Measurements from ENCODE around the gene PLVAP. TPM values are rescaled to one million over a fixed set of nuclear protein-coding genes. Genes with fewer than 3 reads are reported as not detected.

PLVAP gene
- total and polyA plus RNA-seq, 2 donors: 23.6 to 289 TPM

DNA sequence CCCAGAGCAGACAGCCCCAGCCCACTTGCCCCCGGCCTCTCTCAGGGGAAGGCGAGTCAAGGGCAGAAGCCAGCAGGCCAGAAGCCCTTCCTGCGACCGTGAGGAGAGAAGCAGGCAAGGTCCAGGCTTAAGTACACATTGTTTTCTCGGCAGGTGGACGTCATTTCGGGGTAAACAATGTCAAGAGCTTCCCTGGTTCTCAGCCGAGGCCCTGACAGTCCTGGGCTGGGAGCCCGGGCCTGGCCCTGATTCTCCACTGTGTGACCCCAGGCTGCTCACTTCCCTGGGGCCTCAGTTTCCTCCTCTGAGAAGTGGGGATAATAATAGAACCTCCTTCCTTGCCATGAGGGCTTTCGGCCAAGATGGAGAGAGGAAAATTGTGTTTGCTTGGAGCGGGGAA, 19.4 kb downstream of the PLVAP start:
- 68% methylated on average over 11 of the region's 11 CpGs for WGBS

DNA sequence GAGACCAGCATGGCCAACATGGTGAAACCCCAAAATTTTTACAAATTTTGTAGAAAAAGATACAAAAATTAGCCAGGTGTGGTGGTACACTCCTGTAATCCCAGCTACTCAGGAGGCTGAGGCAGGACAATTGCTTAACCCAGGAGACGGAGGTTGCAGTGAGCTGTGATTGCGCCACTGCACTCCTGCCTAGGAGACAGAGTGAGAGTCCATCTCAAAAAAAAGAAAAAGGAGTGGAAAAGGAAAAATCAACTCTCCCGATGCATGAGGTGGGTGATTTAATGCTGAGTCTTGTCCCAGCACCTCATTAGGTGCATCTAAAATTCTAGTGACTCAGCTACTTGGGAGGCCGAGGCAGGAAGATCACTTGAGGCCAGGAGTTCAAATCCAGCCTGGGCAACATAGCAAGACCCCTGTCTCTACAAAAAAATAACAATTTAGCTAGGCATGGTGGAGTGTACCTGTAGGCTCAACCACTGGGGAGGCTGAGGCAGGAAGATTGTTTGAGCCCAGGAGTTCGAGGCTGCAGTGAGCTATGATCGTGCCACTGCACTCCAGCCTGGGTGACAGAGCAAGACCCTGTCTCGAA, 20.0 kb downstream of the PLVAP start:
- Histone ChIP-seq H3K36me3 (ENCODE audit: insufficient read depth) (no peaks in the 10 kb centered on the region), H3K27ac (ENCODE audit: low read depth) (no peak overlapping the region), H3K4me3 (ENCODE audit: low read depth, low read length) (no peak overlapping the region), H3K4me1 (ENCODE audit: insufficient read depth) (no peaks in the 10 kb centered on the region)
- WGBS: 81% methylated on average over 7 of the region's 7 CpGs
- DNase-seq (ENCODE audit: extremely low spot score): no peak

More for the DNA sequence above, 19.4 kb downstream of the PLVAP start:
- no peak overlapping the region for H3K27ac ChIP-seq (ENCODE audit: low read depth)
- H3K4me3 ChIP-seq (ENCODE audit: low read depth, low read length): no peak overlapping the region
- H3K4me1 ChIP-seq (ENCODE audit: insufficient read depth): no peaks in the 10 kb centered on the region
- no peaks in the 10 kb centered on the region for H3K36me3 ChIP-seq (ENCODE audit: insufficient read depth)
- DNase-seq (ENCODE audit: extremely low spot score): no peak

DNA sequence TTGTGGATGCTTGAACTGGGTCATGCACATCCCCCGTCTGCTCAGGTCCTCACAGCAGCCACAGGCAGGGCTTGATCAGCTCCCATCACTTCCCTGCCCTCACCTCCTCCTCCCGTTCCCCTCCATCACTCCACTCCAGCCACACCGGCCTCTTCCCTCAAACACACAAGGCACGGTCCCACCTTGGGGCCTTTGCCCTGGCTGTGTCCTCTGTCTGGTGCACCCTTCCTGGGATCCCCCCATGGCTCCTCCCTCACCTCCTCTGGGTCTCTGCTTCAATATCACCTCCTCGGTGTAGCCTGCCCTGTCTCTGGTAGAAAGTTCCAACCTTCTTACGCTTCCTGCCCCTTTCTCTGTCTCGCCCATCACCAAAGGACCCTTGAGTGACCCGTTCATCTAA, 23.8 kb downstream of the PLVAP start:
- no peak overlapping the region for H3K4me3 ChIP-seq (ENCODE audit: low read depth, low read length)
- no peaks in the 10 kb centered on the region for H3K4me1 ChIP-seq (ENCODE audit: insufficient read depth)
- DNase-seq (ENCODE audit: extremely low spot score): no peak
- no peak overlapping the region for H3K27ac ChIP-seq (ENCODE audit: low read depth)
- H3K36me3 ChIP-seq (ENCODE audit: insufficient read depth): no peaks in the 10 kb centered on the region
- WGBS: 78% methylated on average over 8 of the region's 8 CpGs

DNA sequence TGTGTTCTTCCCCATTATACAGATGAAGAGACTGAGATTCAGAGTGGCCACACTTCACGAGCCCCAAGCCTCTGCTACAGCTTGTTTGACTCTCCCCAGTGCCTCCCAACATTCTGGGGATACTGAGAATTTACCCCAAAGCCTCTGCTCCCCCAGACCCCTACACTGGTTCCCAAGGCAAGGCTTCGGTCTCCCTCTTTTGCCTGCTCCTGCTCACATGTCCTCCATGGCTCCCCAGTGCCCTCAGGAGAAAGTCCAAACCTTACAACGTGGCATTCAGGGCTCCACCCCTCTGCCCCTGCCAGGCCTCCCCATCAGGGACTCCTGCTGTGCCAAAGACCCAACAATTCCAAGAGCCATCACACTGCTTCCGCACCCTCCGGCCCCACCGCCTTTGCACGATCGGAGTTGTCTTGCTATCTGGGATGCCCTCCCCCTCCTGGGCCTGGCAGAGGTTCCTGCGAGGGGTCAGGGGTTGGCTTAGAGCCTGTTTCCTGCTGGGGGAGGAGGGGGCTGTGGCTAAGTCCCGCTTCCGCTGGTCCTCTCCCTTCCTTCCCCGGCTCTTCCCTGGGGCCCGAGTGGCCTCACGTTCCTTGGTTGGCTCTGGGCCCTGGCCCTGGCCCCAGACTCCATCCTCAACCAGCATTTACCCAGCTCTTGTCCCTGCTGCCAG, 24.4 kb downstream of the PLVAP start:
- WGBS: 32% methylated on average over 14 of the region's 14 CpGs
- Histone ChIP-seq H3K27ac (ENCODE audit: low read depth) (no peak overlapping the region), H3K36me3 (ENCODE audit: insufficient read depth) (no peaks in the 10 kb centered on the region), H3K4me3 (ENCODE audit: low read depth, low read length) (no peak overlapping the region), H3K4me1 (ENCODE audit: insufficient read depth) (no peaks in the 10 kb centered on the region)
- no peak for DNase-seq (ENCODE audit: extremely low spot score)

DNA sequence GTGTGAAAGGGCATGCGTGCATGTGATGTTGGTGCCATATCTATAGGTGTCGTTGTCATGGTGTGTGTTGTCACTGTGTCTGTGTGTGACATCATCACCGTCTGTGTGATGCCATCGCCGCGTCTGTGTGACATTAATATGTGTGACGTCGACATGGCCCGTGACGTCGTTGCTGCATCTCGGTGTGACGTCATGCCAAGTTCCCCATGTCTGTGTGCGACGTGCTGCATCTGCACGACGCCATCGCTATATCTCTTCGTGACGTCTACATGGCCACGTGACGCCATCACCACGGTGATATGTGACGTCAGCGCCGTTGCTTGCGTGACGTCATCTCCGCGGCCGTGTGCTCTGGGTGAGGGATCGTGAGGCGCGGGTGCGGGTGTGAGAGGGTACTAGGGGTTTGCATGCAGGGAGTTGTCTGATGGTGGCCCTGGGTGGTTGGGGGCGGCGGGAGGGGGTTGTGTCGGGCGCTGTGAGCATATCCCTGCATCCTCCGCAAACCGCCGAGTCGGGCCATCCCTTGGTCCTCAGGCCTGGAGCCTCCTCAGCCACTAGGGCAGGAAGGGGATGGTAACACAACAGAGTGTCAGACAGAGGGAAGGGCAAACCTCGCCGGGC, 25.2 kb downstream of the PLVAP start:
- Histone ChIP-seq H3K36me3 (ENCODE audit: insufficient read depth) (no peaks in the 10 kb centered on the region), H3K4me3 (ENCODE audit: low read depth, low read length) (no peak overlapping the region), H3K4me1 (ENCODE audit: insufficient read depth) (no peaks in the 10 kb centered on the region), H3K27ac (ENCODE audit: low read depth) (no peak overlapping the region)
- WGBS: 90% methylated on average over 45 of the region's 45 CpGs
- no peak for DNase-seq (ENCODE audit: extremely low spot score)

DNA sequence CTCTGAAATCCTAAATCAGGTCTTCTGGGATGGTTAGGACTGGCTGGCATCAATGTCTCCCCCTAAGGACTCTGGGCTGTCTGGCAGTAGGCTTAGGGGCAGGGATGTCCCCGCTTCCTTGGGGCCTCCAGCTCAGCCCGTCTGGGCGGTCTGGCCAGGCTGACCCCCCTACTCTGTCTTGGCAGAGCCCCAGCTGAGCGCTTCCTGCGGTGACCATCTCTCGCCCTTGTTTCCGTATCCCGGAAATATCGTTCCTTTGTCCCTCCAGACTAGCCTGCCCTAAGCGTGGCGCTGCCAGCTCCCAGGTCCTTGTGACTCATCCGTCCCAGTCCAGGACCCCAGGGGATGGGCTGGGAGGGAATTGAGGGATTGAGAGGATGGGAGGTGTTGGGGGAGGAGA, 28.4 kb downstream of the PLVAP start:
- Histone ChIP-seq H3K4me3 (ENCODE audit: low read depth, low read length) (no peak overlapping the region), H3K27ac (ENCODE audit: low read depth) (no peak overlapping the region), H3K4me1 (ENCODE audit: insufficient read depth) (no peaks in the 10 kb centered on the region), H3K36me3 (ENCODE audit: insufficient read depth) (no peaks in the 10 kb centered on the region)
- WGBS: under 1% methylated on average over 12 of the region's 12 CpGs
- DNase-seq (ENCODE audit: extremely low spot score): no peak

DNA sequence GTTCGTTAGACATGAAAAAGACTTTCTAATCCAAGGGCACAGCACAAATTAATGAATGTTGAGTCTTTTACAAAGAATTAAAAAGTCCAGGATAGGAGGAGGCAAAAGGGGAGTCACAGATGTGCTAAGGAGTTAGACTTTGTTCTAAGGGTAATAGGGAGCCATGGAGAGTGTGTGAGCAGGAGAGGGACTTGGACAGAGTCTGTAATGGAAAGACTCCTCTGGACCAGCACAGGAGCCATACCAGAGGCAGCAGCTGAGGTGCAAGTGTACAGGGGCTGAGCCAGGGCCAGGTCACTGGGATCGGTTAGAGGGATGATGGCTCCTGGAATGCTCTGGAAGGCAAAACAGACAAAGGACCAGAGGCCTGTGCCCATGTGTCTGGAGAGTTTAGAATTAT, 29.3 kb downstream of the PLVAP start:
- no peak overlapping the region for H3K27ac ChIP-seq (ENCODE audit: low read depth)
- H3K4me1 ChIP-seq (ENCODE audit: insufficient read depth): no peaks in the 10 kb centered on the region
- WGBS: 60% methylated on average over 2 of the region's 2 CpGs
- no peaks in the 10 kb centered on the region for H3K36me3 ChIP-seq (ENCODE audit: insufficient read depth)
- DNase-seq (ENCODE audit: extremely low spot score): no peak
- no peak overlapping the region for H3K4me3 ChIP-seq (ENCODE audit: low read depth, low read length)

DNA sequence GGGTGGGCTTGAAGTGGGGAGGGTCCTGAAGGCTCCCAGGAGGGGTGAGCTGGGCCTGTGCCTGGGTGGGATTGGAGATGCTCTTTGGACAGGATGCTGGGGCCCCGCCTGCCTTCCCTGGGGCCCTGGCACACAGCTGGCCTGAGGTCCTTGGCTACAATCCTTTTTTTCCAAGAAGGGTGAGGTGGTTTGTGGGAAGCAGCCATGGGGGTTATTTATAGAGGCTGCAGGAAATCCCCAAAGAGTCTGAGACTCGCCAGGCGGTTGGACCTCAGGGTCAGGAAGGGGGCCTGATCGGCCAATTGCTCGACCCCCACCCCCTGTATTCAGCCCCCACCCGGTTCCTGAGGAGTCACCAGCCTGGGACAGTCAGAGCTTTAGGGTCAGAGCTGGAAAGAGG, 29.8 kb downstream of the PLVAP start:
- H3K4me3 ChIP-seq (ENCODE audit: low read depth, low read length): no peak overlapping the region
- H3K27ac ChIP-seq (ENCODE audit: low read depth): no peak overlapping the region
- H3K4me1 ChIP-seq (ENCODE audit: insufficient read depth): no peaks in the 10 kb centered on the region
- no peaks in the 10 kb centered on the region for H3K36me3 ChIP-seq (ENCODE audit: insufficient read depth)
- WGBS: 21% methylated on average over 6 of the region's 6 CpGs
- no peak for DNase-seq (ENCODE audit: extremely low spot score)

DNA sequence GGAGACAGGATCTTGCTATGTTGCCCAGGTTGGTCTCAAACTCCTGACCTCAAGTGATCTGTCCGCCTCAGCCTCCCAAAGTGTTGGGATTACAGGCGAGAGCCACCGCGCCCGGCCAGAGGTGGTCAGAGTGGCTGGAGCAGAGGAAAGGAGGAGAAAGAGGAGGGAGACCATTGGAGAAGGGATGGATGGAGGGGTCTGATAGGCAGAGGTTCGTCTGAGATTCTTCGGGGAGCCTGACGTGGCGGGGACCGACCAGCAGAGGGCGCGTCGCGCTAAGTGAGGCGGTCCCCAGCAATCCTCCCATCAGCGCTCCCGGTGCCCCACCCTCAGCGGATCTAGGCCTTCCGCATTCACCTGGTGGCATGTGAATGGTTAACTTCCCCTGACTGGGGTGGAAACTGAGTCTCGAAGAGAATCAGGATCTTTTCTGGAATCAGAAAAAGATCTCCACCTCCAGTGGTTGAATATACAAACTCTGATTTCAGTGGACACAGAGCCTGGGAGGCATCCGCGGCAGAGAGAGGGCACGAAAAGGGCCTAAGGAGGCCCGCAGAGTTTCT, 31.0 kb downstream of the PLVAP start:
- Histone ChIP-seq H3K27ac (ENCODE audit: low read depth) (no peak overlapping the region), H3K4me1 (ENCODE audit: insufficient read depth) (no peaks in the 10 kb centered on the region), H3K36me3 (ENCODE audit: insufficient read depth) (no peaks in the 10 kb centered on the region), H3K4me3 (ENCODE audit: low read depth, low read length) (no peak overlapping the region)
- WGBS: 14% methylated on average over 24 of the region's 24 CpGs
- DNase-seq (ENCODE audit: extremely low spot score): no peak

DNA sequence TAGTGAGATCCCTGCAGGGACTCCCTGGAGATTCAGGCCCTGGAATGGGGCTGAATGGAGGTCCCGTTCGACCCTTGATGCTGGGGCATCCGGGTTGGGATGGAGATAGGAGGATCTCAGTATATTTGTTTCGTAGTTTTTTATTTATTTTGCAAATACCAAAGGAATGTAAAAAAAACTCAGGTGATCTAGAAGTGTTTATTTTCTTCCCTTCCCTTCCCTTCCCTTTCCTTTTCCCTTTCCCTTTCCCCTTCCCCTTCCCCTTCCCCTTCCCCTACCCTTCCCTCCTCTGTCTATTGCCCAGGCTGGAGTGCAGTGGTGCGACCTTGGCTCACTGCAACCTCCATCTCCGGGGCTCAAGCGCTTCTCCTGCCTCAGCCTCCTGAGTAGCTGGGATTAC, 35.3 kb downstream of the PLVAP start:
- H3K27ac ChIP-seq (ENCODE audit: low read depth): no peak overlapping the region
- DNase-seq (ENCODE audit: extremely low spot score): no peak
- WGBS: 87% methylated on average over 7 of the region's 7 CpGs

DNA sequence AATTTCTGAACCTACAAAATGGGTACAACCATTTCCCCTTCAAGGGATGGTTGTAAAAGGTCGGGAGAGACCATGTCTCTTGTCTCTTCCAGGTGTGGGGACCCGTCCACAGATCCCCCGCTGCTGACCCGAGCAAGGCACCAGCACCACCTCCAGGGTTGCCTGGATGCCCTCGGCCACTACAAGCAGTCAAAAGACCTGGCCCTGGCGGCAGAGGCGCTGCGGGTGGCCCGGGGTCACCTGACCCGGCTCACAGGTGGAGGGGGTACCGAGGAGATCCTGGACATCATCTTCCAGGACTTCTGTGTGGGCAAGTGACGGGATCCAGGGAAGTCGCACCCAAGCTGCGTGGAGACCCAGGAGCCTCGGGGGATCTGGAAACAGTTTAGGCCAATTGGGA, 35.8 kb downstream of the PLVAP start:
- Histone ChIP-seq H3K36me3 (ENCODE audit: insufficient read depth) (no peaks in the 10 kb centered on the region), H3K4me1 (ENCODE audit: insufficient read depth) (no peaks in the 10 kb centered on the region), H3K27ac (ENCODE audit: low read depth) (no peak overlapping the region), H3K4me3 (ENCODE audit: low read depth, low read length) (no peak overlapping the region)
- WGBS: 91% methylated on average over 15 of the region's 15 CpGs
- DNase-seq (ENCODE audit: extremely low spot score): no peak

More for the DNA sequence above, 35.3 kb downstream of the PLVAP start:
- Histone ChIP-seq H3K36me3 (ENCODE audit: insufficient read depth) (no peaks in the 10 kb centered on the region), H3K4me3 (ENCODE audit: low read depth, low read length) (no peak overlapping the region), H3K4me1 (ENCODE audit: insufficient read depth) (no peaks in the 10 kb centered on the region)

DNA sequence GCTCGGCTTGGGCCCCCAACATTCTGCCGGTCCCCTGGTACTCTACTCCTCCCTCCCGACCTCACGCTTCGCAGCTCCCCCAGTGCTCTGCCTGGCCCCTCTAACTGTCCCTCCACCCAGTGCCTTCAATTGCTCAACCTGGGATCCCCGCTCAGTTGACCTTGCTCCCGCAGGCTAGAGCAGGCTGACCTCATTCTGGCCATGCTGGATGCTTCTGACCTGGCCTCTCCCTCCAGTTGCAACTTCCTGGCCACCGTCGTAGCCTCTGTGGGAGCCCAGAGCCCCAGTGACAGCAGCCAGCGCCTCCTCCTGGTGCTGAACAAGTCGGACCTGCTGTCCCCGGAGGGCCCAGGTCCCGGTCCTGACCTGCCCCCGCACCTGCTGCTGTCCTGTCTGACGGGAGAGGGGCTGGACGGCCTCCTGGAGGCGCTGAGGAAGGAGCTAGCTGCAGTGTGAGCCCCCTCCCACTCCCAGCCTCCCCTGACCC, 36.2 kb downstream of the PLVAP start:
- no peak overlapping the region for H3K4me3 ChIP-seq (ENCODE audit: low read depth, low read length)
- no peak overlapping the region for H3K27ac ChIP-seq (ENCODE audit: low read depth)
- no peak for DNase-seq (ENCODE audit: extremely low spot score)
- 67% methylated on average over 17 of the region's 17 CpGs for WGBS
- no peaks in the 10 kb centered on the region for H3K36me3 ChIP-seq (ENCODE audit: insufficient read depth)
- H3K4me1 ChIP-seq (ENCODE audit: insufficient read depth): no peaks in the 10 kb centered on the region

DNA sequence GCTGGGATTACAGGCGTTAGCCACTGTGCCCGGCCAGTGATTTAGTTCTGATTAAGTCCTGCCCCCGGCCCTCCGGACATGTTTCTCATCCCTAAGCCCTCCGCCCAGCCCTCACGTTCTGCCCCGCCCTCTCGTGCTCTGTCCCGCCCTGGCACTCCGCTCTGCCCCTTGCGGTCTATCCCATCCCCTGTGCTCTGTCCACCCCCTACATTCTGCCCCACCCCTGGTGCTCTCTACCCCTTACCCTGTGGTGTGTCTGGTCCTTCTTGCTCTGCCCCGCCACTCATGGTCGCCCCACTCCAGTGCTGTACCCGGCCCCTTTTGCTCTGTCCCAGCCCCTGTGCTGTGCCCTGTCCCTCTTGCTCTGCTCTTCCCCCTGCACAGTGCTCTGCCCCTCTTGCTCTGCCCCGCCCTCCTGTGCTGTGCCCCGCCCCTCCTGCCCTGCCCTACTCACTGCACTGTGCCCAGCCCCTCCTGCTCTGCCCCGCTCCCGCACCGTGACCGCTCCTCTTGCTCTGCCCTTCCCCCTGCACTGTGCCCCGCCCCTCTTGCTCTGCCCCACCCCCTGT, 36.8 kb downstream of the PLVAP start:
- Histone ChIP-seq H3K36me3 (ENCODE audit: insufficient read depth) (no peaks in the 10 kb centered on the region), H3K4me1 (ENCODE audit: insufficient read depth) (no peaks in the 10 kb centered on the region), H3K4me3 (ENCODE audit: low read depth, low read length) (no peak overlapping the region), H3K27ac (ENCODE audit: low read depth) (no peak overlapping the region)
- 69% methylated on average over 21 of the region's 21 CpGs for WGBS
- DNase-seq (ENCODE audit: extremely low spot score): no peak

All from urinary bladder (tissue), 4 donors.